ENCODE measurements around the gene EYA2. TPM values are rescaled to one million over a fixed set of nuclear protein-coding genes. Genes with fewer than 3 reads are reported as not detected.

Gene EYA2
- total and polyA plus RNA-seq, 4 donors, result 0.17 to 0.54 (median 0.23) TPM; not detected in 1

DNA sequence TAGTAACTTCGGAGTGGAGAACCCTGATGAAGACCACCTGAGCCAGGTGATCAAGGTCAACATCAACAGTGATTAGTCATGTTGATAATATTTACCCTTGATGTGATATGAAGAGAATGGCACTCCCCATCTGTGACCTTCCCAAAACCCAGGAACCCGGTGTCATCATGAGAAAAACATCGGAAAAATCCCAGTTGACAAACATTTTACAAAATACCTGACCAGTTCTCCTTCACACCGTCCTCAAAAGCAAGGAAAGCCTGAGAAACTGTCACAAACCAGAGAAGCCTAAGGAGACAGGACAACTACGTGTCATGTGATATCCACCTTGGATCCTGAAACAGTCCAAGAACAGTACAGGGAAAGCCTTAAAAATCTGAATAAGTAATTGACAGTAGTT, 264.5 kb downstream of the EYA2 start:
- Histone ChIP-seq H3K36me3 (ENCODE audit: control insufficient read depth in 4 of 4, insufficient read depth in 3 of 4, low read depth in 1 of 4, low read length in 3 of 4) (no peaks in the 10 kb centered on the region), H3K9me3 (ENCODE audit: control insufficient read depth in 4 of 4, low read length in 3 of 4) (no peaks in the 10 kb centered on the region), H3K4me3 (ENCODE audit: low read depth in 1 of 3, low read length in 3 of 3) (no peak overlapping the region), H3K27me3 (ENCODE audit: control insufficient read depth in 4 of 4, insufficient read depth in 4 of 4, low read length in 3 of 4) (no peaks in the 10 kb centered on the region), H3K27ac (ENCODE audit: low read depth in 1 of 2, low read length in 2 of 2) (no peak overlapping the region), H3K4me1 (ENCODE audit: control insufficient read depth in 4 of 4, insufficient read depth in 4 of 4, low read length in 3 of 4) (no peaks in the 10 kb centered on the region), H3K9ac (ENCODE audit: low read depth in 1 of 2, low read length in 2 of 2) (no peak overlapping the region)
- DNase-seq (ENCODE audit: low spot score), result no peak
- TF ChIP-seq, protein P1, sequence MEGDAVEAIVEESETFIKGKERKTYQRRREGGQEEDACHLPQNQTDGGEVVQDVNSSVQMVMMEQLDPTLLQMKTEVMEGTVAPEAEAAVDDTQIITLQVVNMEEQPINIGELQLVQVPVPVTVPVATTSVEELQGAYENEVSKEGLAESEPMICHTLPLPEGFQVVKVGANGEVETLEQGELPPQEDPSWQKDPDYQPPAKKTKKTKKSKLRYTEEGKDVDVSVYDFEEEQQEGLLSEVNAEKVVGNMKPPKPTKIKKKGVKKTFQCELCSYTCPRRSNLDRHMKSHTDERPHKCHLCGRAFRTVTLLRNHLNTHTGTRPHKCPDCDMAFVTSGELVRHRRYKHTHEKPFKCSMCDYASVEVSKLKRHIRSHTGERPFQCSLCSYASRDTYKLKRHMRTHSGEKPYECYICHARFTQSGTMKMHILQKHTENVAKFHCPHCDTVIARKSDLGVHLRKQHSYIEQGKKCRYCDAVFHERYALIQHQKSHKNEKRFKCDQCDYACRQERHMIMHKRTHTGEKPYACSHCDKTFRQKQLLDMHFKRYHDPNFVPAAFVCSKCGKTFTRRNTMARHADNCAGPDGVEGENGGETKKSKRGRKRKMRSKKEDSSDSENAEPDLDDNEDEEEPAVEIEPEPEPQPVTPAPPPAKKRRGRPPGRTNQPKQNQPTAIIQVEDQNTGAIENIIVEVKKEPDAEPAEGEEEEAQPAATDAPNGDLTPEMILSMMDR (IDR thresholded peaks at IDR 0.05; ENCODE audit: low read depth, low read length, missing input control), result no peak
- no peak for TF ChIP-seq TAF1 (conservative IDR thresholded peaks at IDR 0.05)
- TF ChIP-seq REST (IDR thresholded peaks at IDR 0.05), result no peak
- no peak for TF ChIP-seq ZBTB33 (IDR thresholded peaks at IDR 0.05)
- TF ChIP-seq NR2F2 (IDR thresholded peaks at IDR 0.05), result no peak
- TF ChIP-seq MAX (IDR thresholded peaks at IDR 0.05), result no peak
- no peak for TF ChIP-seq SP1 (IDR thresholded peaks at IDR 0.05)
- no peak for TF ChIP-seq HNF4A (conservative IDR thresholded peaks at IDR 0.05)
- no peak for TF ChIP-seq FOXA1 (IDR thresholded peaks at IDR 0.05)
- no peak for TF ChIP-seq ATF3 (IDR thresholded peaks at IDR 0.05)
- TF ChIP-seq EGR1 (IDR thresholded peaks at IDR 0.05; ENCODE audit: low read depth in 2 of 2), result no peak
- TF ChIP-seq RAD21 (IDR thresholded peaks at IDR 0.05), result no peak
- TF ChIP-seq GABPA (IDR thresholded peaks at IDR 0.05 in 1 of 2, conservative IDR thresholded peaks at IDR 0.05 in 1 of 2), result no peak
- no peak for TF ChIP-seq RXRA (IDR thresholded peaks at IDR 0.05)
- TF ChIP-seq FOXA2 (IDR thresholded peaks at IDR 0.05), result no peak
- TF ChIP-seq HNF4G (IDR thresholded peaks at IDR 0.05), result no peak
- TF ChIP-seq YY1 (IDR thresholded peaks at IDR 0.05), result no peak
- WGBS, result 85% methylated on average over 5 of the region's 5 CpGs

- Histone ChIP-seq H3K27me3 (ENCODE audit: control insufficient read depth in 4 of 4, insufficient read depth in 4 of 4, low read length in 3 of 4) (no peaks in the 10 kb centered on the region), H3K9ac (ENCODE audit: low read depth in 1 of 2, low read length in 2 of 2) (no peak overlapping the region), H3K4me1 (ENCODE audit: control insufficient read depth in 4 of 4, insufficient read depth in 4 of 4, low read length in 3 of 4) (no peaks in the 10 kb centered on the region), H3K4me3 (ENCODE audit: low read depth in 1 of 3, low read length in 3 of 3) (no peak overlapping the region), H3K36me3 (ENCODE audit: control insufficient read depth in 4 of 4, insufficient read depth in 3 of 4, low read depth in 1 of 4, low read length in 3 of 4) (no peaks in the 10 kb centered on the region), H3K27ac (ENCODE audit: low read depth in 1 of 2, low read length in 2 of 2) (no peak overlapping the region), H3K9me3 (ENCODE audit: control insufficient read depth in 4 of 4, low read length in 3 of 4) (no peaks in the 10 kb centered on the region)
- WGBS, result 91% methylated on average over 7 of the region's 7 CpGs
- DNase-seq (ENCODE audit: low spot score), result no peak
- TF ChIP-seq GABPA (IDR thresholded peaks at IDR 0.05 in 1 of 2, conservative IDR thresholded peaks at IDR 0.05 in 1 of 2) (no peak), MAX (IDR thresholded peaks at IDR 0.05) (no peak), ATF3 (IDR thresholded peaks at IDR 0.05) (no peak), RAD21 (IDR thresholded peaks at IDR 0.05) (no peak), REST (IDR thresholded peaks at IDR 0.05) (no peak), HNF4G (IDR thresholded peaks at IDR 0.05) (no peak), NR2F2 (IDR thresholded peaks at IDR 0.05) (no peak), FOXA2 (IDR thresholded peaks at IDR 0.05) (no peak)
- TF ChIP-seq, protein P1 (IDR thresholded peaks at IDR 0.05; ENCODE audit: low read depth, low read length, missing input control), result no peak
These were observed 265.6 kb downstream of the EYA2 start for GRCh38 chr20:47160240-47160639.
